Measurements from ENCODE around the gene NADSYN1.

NADSYN1 gene

DNA sequence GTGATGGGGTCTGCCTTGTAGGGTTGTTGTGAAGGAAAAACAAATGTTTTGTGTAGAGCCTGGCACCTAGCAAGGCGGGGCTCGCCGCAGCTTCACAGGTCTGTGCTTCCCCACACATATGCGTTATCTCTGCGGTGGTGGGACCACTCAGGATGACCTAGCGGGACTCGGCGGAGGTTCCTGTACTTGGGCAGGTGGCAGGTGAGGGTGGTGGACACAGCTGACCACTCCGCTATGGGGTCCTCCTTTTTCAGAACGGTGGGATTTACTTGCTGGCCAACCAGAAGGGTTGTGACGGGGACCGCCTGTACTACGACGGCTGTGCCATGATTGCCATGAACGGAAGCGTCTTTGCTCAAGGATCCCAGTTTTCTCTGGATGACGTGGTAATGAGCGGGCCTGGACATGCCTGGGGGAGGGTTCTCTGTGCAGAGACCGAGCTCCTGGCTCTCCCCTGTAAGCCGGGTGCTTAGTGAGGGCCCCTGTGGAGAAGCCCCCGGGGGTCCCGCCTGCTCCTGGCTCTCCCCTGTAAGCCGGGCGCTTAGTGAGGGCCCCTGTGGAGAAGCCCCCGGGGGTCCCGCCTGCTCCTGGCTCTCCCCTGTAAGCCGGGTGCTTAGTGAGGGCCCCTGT, 21.3 kb downstream of the NADSYN1 start:
- no peak for DNase-seq

DNA sequence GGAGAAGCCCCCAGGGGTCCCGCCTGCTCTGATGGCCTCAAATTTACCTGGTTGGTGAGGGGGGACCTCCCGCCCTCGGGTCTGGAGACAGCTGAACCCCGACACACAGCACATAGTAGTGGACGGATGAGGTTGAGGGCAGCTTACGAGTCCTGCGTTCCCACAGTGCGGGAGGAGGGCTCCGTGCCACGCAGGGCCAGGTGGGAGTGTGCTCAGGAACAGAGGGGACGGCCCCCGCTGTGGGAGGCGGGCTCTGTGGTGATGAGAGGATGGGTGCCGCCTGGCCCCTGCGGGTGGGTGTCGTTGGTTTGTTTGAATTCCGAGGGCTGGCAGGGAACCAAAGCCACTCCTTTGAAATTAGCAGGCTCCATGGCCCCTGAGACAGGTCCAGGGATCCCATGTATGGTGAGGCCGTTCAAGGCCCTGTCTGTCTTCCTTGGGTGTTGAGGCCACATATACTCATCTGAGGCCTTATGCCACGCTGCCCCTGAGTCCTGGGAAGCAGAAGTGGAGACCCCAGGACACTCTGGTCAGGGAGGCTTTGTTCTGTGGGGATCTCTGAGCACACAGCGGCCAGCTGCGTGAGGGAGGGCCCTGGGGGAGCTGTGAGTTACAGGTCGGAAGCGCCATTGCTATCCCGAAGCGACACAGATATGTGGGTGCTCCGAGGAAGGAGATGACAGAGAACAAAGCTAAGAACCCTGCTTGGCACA, 21.9 kb downstream of the NADSYN1 start:
- DNase-seq: no peak

DNA sequence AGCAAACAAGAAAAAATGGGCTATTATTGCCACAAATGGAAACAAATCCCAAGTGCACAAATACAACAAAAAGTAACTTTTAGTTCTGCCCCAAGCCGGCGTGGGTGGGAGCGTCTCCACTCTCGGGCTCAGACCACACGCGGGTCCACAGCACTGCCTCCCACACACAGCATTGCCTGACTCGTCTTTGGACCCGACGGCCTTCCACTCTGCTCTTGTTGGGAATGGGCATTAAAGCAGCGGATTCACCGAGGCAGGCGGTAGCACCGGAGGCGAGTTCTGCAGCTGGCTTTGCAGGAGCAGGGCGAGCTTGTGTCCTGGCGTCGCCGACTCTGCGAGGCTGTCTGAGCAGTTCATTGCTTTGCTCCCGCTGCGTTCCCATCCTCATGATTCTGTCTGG, 23.0 kb downstream of the NADSYN1 start:
- no peak for DNase-seq

DNA sequence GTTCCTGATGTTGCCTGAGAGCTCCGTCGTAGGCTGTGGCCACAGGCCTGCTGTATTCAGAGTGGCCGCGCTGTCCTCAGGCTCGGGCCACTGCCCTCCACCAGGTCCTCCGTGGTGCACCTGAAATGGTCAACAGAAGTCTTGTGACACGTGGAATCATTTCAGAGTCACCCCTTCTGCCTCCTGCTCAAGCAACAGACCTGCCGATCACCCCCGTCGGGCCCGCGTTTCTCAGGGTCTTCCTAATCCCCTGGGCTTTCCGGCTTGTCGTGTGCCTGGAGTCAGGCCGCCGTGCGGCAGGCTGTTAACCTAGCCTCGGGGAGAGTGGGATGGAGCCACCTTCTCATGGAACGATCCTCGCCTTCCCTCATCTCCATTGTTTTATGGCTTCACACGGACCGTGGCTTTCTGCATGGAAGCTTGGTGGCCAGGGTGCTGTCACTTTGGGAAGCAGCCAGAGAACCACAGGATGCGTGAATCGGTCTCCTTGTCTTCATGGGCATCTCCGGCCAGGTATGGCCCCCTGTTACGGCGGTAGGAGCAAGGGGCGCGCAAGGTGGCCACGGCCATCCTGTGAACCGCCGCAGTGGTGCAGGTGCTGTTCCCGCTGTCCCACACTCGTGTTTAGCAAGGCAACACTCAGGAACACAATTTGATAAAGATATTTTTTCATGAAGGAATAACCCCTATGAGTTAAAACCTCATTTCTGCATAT, 24.1 kb downstream of the NADSYN1 start:
- DNase-seq: no peak

DNA sequence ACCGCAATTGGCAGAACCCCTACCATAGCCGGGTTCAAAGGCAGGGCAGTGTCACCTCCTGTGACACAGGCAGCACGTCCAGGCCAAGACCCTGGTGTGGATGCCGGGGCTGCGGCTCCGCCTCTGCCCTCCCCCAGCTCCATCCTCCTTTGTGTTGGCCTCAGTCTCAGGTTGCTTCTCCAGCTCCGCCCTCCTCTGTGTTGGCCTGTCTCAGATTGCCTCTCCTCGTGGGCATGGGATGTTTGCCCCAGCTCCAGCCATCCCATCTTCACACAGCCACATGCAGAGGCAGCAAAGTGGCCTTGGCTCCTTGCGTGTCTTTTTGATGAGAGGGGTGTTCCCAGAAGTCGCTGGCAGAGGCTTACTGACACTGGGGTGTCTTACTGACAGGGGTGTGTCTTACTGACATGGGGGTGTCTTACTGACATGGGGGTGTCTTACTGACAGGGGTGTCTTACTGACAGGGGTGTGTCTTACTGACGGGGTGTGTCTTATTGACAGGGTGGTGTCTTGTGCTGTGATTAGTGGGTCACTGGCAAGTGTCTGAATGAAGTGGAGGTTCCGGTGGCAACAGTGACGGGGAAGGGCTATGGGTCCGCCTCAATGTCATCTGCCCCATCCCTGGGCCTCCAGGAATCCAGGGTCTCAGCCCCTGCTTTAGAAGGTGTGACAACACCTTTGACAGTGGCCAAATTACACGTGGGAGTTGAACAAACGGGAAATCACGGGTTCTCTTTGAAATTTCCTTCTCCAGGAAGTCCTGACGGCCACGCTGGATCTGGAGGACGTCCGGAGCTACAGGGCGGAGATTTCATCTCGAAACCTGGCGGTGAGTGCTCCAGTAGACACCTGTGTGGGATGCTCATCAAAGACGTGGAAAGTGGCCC, 24.9 kb downstream of the NADSYN1 start:
- no peak for DNase-seq

DNA sequence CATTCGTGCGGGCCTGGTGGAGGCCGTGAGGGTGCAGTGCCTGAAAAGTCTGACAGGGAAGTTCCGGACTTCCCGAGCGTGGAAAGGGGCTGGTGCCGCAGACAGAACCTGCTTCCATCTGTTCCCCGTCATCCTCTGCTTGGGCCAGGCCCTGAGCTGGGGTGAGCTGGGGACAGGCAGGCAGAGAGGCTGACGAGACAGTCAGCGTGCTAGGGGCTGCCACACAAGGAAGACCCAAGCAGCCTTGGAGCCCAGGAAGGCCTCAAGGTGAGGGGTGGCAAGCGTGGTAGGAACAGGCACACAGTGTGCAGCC, 25.5 kb downstream of the NADSYN1 start:
- no peak for DNase-seq

DNA sequence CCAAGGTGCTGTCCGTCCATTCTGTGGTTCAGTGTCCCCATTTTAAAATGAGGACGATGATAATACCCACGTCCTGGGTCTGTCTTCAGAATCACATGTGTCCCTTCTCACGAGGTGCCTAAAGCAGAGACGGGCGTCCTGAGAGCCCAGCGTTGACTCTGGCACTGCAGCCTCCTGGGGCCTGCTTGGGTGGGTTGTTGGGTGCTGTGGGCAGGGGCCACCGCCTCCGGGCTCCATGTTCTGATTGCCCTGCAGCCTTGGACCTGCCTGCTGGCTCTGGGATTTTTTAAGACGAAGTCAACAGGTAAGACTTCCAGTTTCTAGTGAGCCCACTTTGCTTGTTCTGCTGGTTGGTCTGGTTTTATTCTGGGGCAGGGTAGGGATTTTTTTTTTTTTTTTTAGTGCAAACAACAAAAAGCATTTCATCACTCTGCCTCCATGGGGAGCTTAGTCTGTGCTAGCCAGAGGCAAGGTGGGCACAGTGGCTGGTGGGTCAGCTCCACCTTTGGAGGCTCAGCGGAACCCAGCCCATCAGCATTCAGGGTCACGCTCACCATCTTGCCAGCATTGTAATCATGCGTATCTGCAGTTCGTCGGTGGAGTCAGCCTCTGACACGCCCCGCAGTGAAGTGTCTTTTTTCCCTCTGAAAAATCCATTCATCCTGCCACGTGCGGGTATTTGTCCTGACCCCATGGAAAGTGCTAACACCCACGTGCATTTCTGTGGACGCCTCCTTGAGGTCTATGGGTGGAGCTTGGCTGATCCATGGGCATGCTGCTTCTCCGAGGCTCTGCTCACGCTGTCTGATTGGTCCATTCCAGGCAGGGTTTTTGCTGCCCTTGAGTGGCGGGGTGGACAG, 28.3 kb downstream of the NADSYN1 start:
- DNase-seq: no peak

DNA sequence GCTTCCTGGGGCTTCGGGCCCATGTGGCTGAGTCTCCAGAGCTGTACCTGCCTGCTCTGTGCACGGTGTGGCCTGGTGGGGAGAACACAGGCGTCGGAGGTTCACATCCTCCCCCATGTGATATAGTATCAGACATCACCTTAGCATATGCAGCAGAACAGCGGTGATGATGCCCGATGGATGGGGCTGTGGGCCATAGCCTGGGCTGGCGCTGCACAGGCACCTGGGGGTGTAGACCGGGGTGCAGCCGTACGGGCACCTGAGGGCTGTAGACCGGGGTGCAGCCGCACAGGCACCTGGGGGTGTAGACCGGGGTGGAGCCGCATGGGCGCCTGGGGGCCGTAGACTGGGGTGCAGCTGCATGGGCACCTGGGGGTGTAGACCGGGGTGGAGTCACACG, 29.2 kb downstream of the NADSYN1 start:
- DNase-seq: no peak

DNA sequence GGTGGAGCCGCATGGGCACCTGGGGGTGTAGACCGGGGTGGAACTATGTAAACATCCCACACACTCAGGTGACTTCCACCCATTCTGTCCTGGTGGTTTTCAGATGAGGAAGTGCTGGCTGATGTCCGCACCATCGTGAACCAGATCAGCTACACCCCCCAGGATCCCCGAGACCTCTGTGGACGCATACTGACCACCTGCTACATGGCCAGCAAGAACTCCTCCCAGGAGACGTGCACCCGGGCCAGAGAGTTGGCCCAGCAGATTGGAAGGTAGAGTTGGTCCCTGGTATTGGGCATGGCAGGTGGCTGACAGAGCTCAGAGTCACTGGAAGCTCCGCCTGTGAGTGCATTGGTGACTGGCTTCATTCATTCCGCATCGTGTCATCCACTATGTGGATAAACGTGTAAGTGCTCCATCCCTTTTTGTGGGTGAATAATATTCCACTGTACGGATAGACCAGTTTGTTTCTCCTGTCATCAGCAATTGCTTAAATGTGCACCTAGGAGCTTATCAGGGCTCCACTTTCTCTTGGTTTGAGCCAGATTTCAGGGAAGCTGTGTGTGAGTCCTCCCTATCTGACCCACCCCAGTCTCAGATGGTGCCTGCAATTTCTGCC, 29.9 kb downstream of the NADSYN1 start:
- DNase-seq: no peak

DNA sequence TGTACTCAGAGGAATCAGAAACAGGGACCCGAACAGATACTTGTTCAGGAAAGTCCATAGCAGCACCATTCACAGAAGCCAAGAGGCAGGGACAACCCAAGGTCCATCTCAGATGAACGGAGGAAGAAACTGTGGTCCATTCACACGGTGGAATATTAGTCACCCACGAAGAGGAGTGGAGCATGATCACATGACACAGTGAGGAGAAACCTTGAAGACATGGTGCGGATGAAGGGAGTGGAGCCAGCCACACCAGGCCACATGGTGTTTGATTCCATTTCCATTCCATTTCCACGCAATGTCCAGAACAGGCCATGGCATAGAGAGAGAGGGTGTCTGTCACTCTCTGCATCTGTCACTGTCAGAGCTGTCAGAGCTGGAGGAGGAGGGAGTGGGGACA, 30.7 kb downstream of the NADSYN1 start:
- no peak for DNase-seq

DNA sequence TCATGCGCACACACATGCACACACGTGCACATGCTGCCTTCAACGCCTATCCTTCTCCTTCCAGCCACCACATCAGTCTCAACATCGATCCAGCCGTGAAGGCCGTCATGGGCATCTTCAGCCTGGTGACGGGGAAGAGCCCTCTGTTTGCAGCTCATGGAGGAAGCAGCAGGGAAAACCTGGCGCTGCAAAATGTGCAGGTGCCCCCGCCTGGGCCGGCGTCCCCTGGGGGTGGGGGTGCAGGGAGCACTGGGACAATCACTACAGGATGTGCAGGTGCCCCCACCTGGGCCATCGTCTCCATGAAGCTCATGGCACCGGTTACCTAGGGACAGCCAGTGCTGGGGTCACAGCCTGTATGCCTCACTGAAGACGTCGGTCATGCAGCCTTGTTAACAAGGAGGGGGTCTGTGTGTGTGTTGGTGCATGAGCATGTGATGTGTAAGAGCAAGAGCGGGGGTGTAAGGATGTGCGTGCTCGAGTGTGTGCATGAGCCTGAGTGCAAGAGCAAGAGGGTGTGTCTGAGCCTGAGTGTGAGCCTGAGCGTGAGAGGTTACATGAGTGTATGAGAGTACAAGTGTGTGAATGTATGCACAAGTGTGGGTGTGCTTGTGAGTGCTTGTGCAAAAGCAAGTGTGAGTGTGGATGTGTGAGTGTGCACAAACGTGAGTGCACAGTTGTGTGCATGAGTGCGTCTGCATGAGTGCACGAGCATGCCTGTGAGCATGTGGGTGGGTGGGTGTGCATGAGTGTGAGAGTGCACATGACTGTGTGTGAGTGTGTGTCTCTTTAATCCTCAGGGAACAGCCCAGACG, 31.5 kb downstream of the NADSYN1 start:
- no peak for DNase-seq

DNA sequence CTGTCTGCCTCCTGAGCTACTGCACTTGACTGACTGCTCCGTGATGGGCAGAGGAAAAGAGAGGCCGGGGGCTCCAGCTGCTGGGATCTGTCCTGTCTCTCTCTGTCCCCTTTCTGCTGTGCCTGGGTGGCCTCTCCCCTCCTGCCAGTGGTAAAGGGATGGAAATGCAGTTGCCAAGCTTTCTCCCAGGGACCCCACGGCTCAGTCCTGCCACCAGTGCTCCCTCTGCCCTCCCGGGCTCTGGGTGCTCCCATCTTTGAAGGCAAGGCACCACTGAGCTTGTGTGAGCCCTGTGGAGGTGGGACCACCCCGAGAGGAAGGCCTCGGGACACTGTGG, 32.0 kb downstream of the NADSYN1 start:
- DNase-seq: no peak

DNA sequence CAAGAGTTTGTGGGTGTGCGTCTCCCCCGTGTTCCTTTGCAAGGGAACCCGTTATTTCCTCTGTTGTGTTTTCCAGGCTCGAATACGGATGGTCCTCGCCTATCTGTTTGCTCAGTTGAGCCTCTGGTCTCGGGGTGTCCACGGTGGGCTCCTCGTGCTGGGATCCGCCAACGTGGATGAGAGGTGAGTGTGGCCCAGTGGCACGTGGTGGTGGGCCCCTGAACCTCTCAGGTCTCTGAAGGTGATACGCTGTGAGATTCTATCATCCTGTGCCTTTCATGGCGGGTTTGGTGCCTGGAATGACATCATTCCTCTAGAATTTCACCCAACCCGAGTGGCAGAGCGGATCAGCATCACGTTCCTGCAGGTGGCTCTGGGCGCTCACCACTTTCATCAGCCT, 32.5 kb downstream of the NADSYN1 start:
- DNase-seq: no peak

DNA sequence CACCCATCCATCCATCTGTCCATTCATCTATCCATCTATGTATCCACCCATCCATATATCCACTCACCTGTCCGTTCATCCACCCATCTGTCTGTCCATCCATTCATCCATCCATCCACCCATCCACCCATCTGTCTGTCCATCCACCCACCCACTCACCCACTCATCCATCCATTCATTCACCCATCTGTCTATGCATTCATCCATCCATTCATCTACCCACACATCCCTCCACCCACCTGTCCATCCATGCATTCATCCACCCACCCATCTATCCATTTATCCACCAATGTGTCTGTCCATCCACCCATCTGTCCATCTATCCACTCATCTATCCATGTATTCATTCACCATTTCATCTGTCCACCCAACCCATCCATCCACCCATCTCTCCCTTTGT, 33.3 kb downstream of the NADSYN1 start:
- DNase-seq: no peak

DNA sequence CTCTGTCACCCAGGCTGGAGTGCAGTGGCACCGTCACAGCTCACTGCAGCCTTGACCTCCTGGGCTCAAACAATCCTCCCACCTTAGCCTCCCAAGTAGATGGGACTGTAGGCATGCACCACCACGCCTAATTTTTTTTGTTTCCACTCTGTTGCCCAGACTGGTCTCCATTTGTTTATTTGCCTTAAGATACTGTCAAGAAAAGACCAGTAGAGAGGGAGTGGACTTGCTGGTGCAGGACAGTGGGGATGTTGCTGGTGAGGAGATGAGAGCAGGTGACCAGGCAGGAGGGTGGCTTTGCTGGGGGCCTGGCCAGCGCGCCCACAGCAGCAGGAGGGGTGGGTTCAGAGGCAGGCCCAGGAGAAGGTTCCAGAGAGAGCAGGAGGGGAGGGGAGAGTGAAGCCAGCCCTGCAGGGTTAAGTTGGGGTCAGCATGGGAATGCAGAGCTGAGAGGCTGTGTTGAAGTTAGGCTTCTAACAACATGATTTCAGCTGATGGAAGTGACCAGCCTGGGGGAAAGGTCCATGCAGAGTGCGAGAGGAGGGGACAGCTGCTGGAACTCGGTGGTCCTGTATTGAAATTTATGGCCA, 35.8 kb downstream of the NADSYN1 start:
- DNase-seq: no peak

DNA sequence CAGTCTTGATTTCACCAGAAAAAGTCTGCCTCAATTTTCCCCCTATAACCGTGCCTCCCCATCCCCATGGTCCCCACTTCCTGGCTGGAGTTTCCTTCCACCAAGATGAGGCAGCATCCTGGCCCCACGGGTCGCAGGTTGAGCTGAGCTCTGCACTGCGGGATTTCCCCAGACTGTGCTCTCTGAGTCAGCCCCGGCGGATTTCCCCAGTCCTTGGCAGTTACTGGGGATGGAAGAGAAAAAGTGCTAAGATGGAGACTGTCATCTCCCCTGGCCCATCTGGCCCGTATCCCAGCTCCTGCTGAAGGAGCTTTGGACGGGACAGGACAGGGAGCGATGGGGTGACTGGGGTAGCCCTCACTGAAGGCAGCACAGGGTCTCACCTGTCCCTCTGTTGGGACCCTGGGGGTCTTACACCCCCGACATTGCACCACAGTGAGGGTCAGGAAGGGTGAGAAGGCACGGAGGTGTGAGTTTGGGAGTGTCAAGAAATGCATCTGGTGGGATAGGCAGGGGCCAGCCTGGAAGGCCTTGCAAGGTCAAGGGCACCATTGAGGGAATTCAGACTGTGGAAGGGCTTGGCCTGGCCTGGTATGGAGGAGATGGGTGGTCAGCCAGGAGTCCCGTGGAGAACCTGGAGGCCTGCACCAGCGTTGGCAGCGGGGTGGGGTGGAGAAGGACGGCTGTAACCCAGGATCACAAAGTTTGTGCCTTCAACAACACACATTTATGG, 36.5 kb downstream of the NADSYN1 start:
- no peak for DNase-seq

DNA sequence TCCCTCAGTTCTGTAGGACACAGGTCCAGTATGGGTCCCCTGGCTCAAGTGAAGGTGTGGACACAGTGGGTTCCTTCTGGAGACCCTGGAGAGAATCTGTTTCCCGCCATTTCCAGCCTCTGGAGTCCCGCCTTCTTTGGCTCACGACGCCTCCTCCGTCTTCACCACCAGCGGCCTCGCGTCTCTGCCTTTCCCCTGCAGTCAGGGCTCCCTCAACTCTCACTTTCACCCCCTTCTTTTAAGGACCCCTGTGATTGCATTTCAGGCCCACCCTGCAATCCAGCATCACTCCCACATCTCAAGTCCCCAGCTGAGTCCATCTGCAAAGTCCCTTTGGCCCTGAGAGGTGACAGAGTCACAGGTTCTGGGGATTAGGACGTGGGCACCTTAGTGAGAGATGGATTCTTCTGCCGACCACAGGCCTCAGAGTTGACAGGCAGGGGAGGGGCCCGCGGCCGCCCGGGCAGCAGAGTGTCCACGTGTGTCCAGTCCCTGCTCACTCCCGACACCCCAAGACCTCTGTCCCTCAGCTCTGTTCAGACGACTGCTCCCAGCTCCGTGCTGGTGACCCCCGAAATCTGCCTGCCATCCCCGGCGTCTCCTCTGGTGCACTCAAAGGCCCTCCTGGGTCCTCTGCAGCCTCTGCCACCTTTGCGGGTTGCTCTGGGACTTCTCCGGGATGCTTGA, 37.2 kb downstream of the NADSYN1 start:
- DNase-seq: no peak

DNA sequence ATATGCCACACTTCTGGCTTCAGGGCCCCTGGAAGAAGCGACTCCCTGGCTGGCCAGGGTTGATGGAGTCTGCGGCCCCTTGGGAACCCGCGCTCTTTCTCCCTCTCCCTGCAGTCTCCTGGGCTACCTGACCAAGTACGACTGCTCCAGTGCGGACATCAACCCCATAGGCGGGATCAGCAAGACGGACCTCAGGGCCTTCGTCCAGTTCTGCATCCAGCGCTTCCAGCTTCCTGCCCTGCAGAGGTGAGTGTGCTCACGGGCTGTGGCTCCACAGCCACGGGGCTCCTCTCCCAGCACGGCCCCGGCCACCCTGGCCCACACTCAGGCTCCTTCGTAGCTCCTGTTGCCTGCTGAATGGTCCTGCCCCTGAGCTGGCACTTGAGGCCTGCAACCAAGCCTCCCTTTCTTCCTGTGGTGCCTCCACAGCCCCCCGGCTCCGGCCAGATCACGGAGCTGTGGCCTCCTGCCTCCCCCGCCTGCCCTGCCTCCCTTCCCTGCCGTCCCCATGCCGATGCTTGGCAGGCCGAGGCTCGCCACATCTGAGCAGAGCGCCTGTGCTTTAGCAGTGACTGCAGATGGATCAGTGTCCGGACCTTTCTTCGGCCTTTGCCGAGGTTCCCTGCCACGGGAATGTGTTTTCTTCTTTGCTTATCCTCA, 37.9 kb downstream of the NADSYN1 start:
- DNase-seq: no peak

DNA sequence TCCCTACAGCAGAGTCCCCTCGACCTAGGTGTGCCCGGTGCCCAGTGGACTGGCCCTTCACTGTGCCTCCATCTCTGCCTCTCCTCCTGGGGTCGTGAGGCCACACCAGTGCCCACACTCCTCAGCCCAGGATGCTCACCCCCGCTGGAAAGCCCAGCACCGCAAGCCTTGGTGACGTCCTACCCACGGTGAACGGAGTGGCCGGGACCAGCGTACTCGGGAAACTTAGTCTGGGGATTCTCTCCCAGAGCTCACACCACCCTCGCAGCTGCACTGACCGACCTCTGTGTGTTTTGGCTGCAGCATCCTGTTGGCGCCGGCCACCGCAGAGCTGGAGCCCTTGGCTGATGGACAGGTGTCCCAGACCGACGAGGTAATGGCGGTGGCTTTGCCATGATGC, 38.5 kb downstream of the NADSYN1 start:
- DNase-seq: no peak

All from suppressor macrophage (primary cell).